CD4-positive, alpha-beta T cell treated with Interferon gamma for 1 hour (primary cell): ENCODE measurements around the gene PTP4A2.
"Not testable (repeated sequence)": the region's sequence is repeated elsewhere in the genome, so short reads cannot be mapped to it uniquely, and the experiment has no call there.

Experiments used
- DNase-seq: peaks from one replicate; pipeline ENCODE4 v3.0.0-alpha.2; 2020

Gene PTP4A2

DNA sequence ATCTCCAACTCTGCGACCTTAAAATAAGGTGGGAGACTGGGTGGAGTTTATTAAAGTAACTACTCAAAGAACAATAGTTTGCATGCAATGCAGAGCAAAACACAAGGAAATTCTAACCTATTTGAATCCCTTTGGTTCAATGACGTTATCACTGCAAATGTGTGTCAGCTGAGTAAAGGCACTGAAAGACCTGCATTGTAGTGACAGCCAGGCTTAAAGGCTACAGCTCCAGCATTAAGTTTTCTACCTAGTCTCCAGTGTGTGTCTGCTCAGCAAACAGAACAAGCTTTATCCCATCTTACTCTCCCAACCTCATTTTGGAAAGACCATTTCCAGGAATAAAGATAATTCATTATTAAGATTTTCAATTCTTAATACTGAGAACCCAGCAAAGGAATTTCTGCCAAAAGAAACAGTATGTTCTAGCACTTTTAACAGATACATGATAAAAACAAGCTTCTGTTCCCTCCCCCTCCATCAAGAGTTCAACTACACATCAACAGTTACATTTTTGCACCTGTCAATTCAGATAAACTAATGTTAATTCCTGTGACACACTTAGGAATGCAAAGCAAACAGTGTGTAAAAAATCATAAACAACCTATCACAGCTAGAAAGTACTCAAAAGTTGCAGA, 14.2 kb downstream of the PTP4A2 start:
- no peak for DNase-seq

- DNase-seq = no peak
Measured at GRCh38 chr1:31920956-31921355, 17.2 kb downstream of the PTP4A2 start.

DNA sequence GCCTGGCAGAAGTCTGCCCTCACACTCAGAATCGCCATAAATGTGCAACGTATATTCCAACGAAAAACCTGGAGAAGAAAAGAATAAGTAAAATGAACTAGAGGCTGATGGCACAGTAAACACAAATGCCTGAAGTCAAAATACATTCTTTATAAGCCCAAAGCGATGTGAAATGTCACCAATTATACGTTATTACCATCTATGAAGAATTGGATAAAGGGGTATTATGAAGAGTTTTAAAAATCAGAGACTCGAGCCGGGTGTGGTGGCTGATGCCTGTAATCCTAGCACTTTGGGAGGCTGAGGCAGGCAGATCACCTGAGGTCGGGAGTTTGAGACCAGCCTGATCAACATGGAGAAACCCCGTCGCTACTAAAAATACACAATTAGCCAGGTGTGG, 18.6 kb downstream of the PTP4A2 start:
- no peak for DNase-seq

- no peak for DNase-seq
Measured at GRCh38 chr1:31915438-31915837, 22.7 kb downstream of the PTP4A2 start.

DNA sequence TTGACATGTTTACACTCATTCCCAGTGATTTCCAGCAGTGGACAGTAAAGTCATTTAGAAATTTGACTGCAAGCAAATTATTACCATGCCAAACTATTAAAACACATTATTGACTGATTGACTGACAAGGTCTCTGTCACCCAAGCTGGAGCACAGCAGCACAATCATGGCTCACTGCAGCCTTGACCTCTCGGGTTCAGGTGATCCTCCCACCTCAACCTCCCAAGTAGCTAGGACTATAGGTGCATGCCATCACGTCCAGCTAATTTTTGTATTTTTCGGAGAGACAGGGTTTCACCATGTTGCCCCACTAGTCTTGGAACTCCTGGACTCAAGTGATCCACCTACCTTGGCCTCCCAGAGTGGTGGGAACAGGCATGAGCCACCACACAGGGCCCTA, 24.2 kb downstream of the PTP4A2 start:
- no peak for DNase-seq

GRCh38 chr1:31912839-31913239, 25.3 kb downstream of the PTP4A2 start:
- DNase-seq = no peak

- no peak for DNase-seq
Measured at GRCh38 chr1:31911994-31912780, 26.0 kb downstream of the PTP4A2 start.

GRCh38 chr1:31910933-31911332, 27.2 kb downstream of the PTP4A2 start:
- DNase-seq = no peak

GRCh38 chr1:31909691-31910090, 28.5 kb downstream of the PTP4A2 start:
- DNase-seq = no peak

GRCh38 chr1:31906557-31906956, 31.6 kb downstream of the PTP4A2 start:
- no peak for DNase-seq

GRCh38 chr1:31905681-31906080, 32.5 kb downstream of the PTP4A2 start:
- no peak for DNase-seq

- DNase-seq = no peak
Measured at GRCh38 chr1:31905093-31905509, 33.1 kb downstream of the PTP4A2 start.

DNA sequence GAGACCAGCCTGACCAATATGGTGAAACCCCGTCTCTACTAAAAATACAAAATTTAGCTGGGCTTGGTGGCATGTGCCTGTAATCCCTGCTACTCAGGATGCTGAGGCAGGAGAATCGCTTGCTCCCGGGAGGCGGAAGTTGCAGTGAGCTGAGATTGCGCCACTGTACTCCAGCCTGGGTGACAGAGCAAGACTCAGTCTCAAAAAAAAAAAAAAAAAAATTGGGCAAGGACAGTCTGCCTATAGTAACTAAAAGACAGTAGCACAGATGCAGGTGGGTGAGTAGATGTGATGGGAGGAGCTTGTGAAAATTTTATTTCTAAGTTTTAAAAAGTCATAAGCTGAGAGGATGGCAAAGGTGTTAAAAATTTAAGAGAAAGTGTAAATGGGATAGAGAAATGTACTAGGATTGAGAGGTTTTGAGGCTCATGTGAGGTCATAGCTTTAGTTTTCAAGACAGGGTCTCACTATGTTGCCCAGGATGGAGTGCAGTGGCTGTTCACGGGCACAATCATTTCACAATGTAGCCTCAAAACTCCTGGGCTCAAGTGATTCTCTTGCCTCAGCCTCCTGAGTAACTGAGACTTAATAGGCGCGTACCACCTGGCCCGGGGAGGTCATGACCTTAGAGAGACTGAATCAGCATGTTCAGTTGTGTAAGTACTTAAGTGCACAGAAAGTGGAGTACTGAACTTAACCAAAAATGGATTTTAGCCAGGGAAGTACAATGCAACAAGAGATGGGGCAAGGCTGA, 33.7 kb downstream of the PTP4A2 start:
- peak; percentile 41 for DNase-seq

DNA sequence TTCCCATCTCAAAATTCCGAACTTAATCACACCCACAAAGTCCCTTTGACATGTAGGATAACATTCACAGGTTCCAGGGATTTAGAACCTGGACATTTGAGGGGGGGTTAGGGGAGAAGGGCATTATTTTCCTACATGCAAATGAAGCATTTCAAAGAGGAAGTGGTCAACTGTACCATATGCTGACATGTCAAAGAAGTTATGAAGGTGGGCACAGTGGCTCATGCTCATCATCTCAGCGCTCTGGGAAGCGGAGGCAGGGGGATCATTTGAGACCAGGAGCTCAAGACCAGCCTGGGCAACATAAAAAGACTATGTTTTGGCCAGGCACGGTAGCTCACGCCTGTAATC, 35.7 kb downstream of the PTP4A2 start:
- DNase-seq = no peak

GRCh38 chr1:31901838-31902509, 36.2 kb downstream of the PTP4A2 start:
- DNase-seq = no peak

- DNase-seq = no peak
Measured at GRCh38 chr1:31900790-31901189, 37.4 kb downstream of the PTP4A2 start.

- no peak for DNase-seq
Measured at GRCh38 chr1:31897526-31898100, 40.6 kb downstream of the PTP4A2 start.

GRCh38 chr1:31895474-31896198, 42.5 kb downstream of the PTP4A2 start:
- not testable (repeated sequence) for DNase-seq

DNA sequence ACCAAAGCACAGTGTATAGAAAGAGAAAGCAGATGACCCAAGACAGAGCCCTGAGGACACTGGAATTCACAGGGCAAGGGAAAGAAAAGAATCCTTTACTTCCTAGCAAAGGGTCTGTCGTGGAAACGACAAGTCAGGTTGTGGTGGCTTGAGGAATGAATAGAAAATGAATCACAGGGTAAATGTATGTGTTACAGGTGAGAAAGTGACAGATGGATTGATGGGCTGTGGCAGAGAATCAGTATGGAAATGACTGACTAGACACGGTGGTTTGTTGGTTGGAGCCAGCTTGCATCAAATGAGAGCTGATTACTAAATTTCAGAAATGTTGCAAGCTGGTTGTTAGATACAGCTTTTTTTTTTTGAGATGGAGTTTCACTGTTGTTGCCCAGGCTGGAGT, 46.9 kb downstream of the PTP4A2 start:
- no peak for DNase-seq

GRCh38 chr1:31888291-31888690, 49.9 kb downstream of the PTP4A2 start:
- DNase-seq = no peak

GRCh38 chr1:31886866-31887265, 51.3 kb downstream of the PTP4A2 start:
- no peak for DNase-seq

- no peak for DNase-seq
Measured at GRCh38 chr1:31885851-31886250, 52.3 kb downstream of the PTP4A2 start.
